ENCODE measurements around the gene TXNRD2. TPM values are rescaled to one million over a fixed set of nuclear protein-coding genes. Genes with fewer than 3 reads are reported as not detected.

TXNRD2 gene
- total RNA-seq, 3 donors from 2014 or later (not counting 1 experiment from before 2014, with no cell fraction given) = 23.5 to 37.3 (median 24.4) TPM

GRCh38 chr22:19851291-19852176, 90.1 kb downstream of the TXNRD2 start:
- ATAC-seq = no peak
- Histone ChIP-seq H3K36me3 (ENCODE audit: control insufficient read depth, insufficient read depth, low read length) (peaks cover 7% of the 10 kb centered on the region), H3K27ac (ENCODE audit: low read length) (no peak overlapping the region), H3K9me3 (ENCODE audit: control insufficient read depth, insufficient read depth, low read length) (no peaks in the 10 kb centered on the region), H3K27me3 (ENCODE audit: control insufficient read depth, insufficient read depth, low read length) (no peaks in the 10 kb centered on the region), H3K4me1 (ENCODE audit: control insufficient read depth, insufficient read depth, low read length) (peaks cover 26% of the 10 kb centered on the region), H3K4me3 (ENCODE audit: low read length) (no peak overlapping the region)
- no peak overlapping the region for H3K4me3 Mint-ChIP-seq
- intact Hi-C loops (cut with micrococcal nuclease) = no loop called here
- no peaks in the 10 kb centered on the region for H3K27me3 Mint-ChIP-seq (ENCODE audit: low read depth in 2 of 2)
- peak overlapping the region in 1 of 2 donors; percentile 29 for H3K27ac Mint-ChIP-seq
- TF ChIP-seq CTCF (IDR thresholded peaks at IDR 0.05) = no peak
- H3K9me3 Mint-ChIP-seq = no peaks in the 10 kb centered on the region
- DNase-seq = no peak
- H3K4me1 Mint-ChIP-seq = peaks cover 19 to 40% of the 10 kb centered on the region in 2 donors
- WGBS (ENCODE audit: insufficient coverage) = 90% methylated on average over 21 of the region's 21 CpGs
- no peaks in the 10 kb centered on the region for H3K36me3 Mint-ChIP-seq

- Mint-ChIP-seq H3K4me3 (no peak overlapping the region), H3K4me1 (peaks cover 19 to 36% of the 10 kb centered on the region in 2 donors), H3K9me3 (no peaks in the 10 kb centered on the region), H3K36me3 (no peaks in the 10 kb centered on the region), H3K27me3 (ENCODE audit: low read depth in 2 of 2) (no peaks in the 10 kb centered on the region), H3K27ac (peak overlapping the region in 1 of 2 donors; percentile 27)
- intact Hi-C loops (cut with micrococcal nuclease) = no loop called here
- no peak for ATAC-seq
- peaks cover 20% of the 10 kb centered on the region for H3K4me1 ChIP-seq (ENCODE audit: control insufficient read depth, insufficient read depth, low read length)
- H3K4me3 ChIP-seq (ENCODE audit: low read length) = no peak overlapping the region
- no peak for DNase-seq
- no peak for TF ChIP-seq CTCF (IDR thresholded peaks at IDR 0.05)
- no peak overlapping the region for H3K27ac ChIP-seq (ENCODE audit: low read length)
- WGBS (ENCODE audit: insufficient coverage) = 88% methylated on average over 9 of the region's 9 CpGs
- H3K36me3 ChIP-seq (ENCODE audit: control insufficient read depth, insufficient read depth, low read length) = peaks cover 7% of the 10 kb centered on the region
- H3K27me3 ChIP-seq (ENCODE audit: control insufficient read depth, insufficient read depth, low read length) = no peaks in the 10 kb centered on the region
- H3K9me3 ChIP-seq (ENCODE audit: control insufficient read depth, insufficient read depth, low read length) = no peaks in the 10 kb centered on the region
These were observed 90.9 kb downstream of the TXNRD2 start for GRCh38 chr22:19850763-19851109.

- DNase-seq = no peak
- Mint-ChIP-seq H3K9me3 (no peaks in the 10 kb centered on the region), H3K27me3 (ENCODE audit: low read depth in 2 of 2) (no peaks in the 10 kb centered on the region), H3K36me3 (no peaks in the 10 kb centered on the region), H3K27ac (peak overlapping the region in 1 of 2 donors; percentile 27), H3K4me3 (no peak overlapping the region), H3K4me1 (peaks cover 19 to 30% of the 10 kb centered on the region in 2 donors)
- Histone ChIP-seq H3K36me3 (ENCODE audit: control insufficient read depth, insufficient read depth, low read length) (peaks cover 7% of the 10 kb centered on the region), H3K4me3 (ENCODE audit: low read length) (no peak overlapping the region), H3K4me1 (ENCODE audit: control insufficient read depth, insufficient read depth, low read length) (peaks cover 20% of the 10 kb centered on the region), H3K27me3 (ENCODE audit: control insufficient read depth, insufficient read depth, low read length) (no peaks in the 10 kb centered on the region), H3K27ac (ENCODE audit: low read length) (no peak overlapping the region), H3K9me3 (ENCODE audit: control insufficient read depth, insufficient read depth, low read length) (no peaks in the 10 kb centered on the region)
- 96% methylated on average over 9 of the region's 9 CpGs for WGBS (ENCODE audit: insufficient coverage)
- no peak for TF ChIP-seq CTCF (IDR thresholded peaks at IDR 0.05)
- intact Hi-C loops (cut with micrococcal nuclease) = no loop called here
- ATAC-seq = no peak
These were observed 91.5 kb downstream of the TXNRD2 start for GRCh38 chr22:19849835-19850762.
